Tibial artery (tissue), 4 donors: ENCODE results near the gene LUZP1.

Experiments used
- DNase-seq, 2 donors: peaks; one replicate each; pipeline ENCODE4 v3.0.0-alpha.2; 2019
- H3K27ac ChIP-seq, 2 donors: fragments of 200-600 bp; sonication (generic) in 1 of 2; 1 replicate in 1 of 2; 2 replicates in 1 of 2; pipeline ENCODE4 v1.5.1; 2018 to 2019; ENCODE audit warnings: mild to moderate bottlenecking in 1 of 2
- H3K27me3 ChIP-seq, 2 donors: fragments of 200-600 bp; sonication (generic) in 1 of 2; one replicate each; pipeline versions ENCODE4 v1.5.1 to v1.6.0; 2016 to 2019
- H3K36me3 ChIP-seq, 3 donors: fragments of 200-600 bp; sonication (generic) in 2 of 3; one replicate each; pipeline ENCODE4 v1.5.1; 2016 to 2019; ENCODE audit warnings: mild to moderate bottlenecking in 2 of 3
- H3K4me1 ChIP-seq, 4 donors: fragments of 200-600 bp; sonication (generic) in 2 of 4; 1 replicate in 3 of 4; 2 replicates in 1 of 4; pipeline ENCODE4 v1.5.1; 2016 to 2019
- H3K4me3 ChIP-seq, 2 donors: fragments of 200-600 bp; sonication (generic) in 1 of 2; 1 replicate in 1 of 2; 2 replicates in 1 of 2; pipeline ENCODE4 v1.5.1; 2018 to 2019; ENCODE audit warnings: mild to moderate bottlenecking in 2 of 2
- H3K9me3 ChIP-seq, 3 donors: fragments of 200-600 bp; sonication (generic) in 1 of 3; one replicate each; pipeline ENCODE4 v1.5.1; 2016 to 2019
- intact Hi-C: fragments of 100-400 bp; cut with DNase I; formaldehyde crosslinking; loops from one replicate; pipeline ENCODE4 v1.15.0; 2023; ENCODE audit warnings: low total_unique reads
- TF ChIP-seq, protein P1 (sequence below), 2 experiments: fragments of 200-600 bp in 1 of 2; fragments of 450-650 bp in 1 of 2; IDR thresholded peaks; one replicate each; pipeline ENCODE4 v1.5.1; 2017 to 2019; ENCODE audit warnings: antibody characterized with exemption in 2 of 2, mild to moderate bottlenecking in 1 of 2, moderate library complexity in 1 of 2

LUZP1 gene

DNA sequence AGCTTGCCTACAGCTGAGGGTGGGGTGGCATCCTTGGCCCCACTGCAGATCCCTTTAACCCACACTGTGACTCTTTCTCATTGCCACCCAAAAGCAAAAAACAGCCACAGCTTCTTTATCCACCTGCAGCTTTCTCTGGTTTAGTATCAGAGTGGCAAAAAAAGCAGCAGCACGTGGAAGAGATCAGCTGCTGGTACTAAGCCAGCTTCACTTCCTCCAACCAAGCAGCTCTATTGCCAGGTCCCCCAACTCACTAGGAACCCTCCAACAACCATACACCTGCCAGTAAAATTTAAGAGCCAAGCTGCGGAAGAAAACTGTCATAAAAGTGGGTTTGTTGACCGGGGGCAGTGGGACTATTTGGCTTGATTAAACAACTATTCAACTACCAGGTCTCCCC is 83.0 kb downstream of the LUZP1 start:
- no peaks in the 10 kb centered on the region for H3K9me3 ChIP-seq
- intact Hi-C loops: no loop called here

GRCh38 chr1:23084880-23085279 is 83.8 kb downstream of the LUZP1 start:
- Histone ChIP-seq H3K36me3 (peaks cover 57 to 98% (median 82%) of the 10 kb centered on the region in 3 donors), H3K4me3 (no peak overlapping the region), H3K27ac (no peak overlapping the region), H3K27me3 (no peaks in the 10 kb centered on the region), H3K9me3 (no peaks in the 10 kb centered on the region), H3K4me1 (peaks cover 0 to 6% (median 0%) of the 10 kb centered on the region in 4 donors)
- intact Hi-C loops: no loop called here
- DNase-seq: no peak
- TF ChIP-seq, protein P1, sequence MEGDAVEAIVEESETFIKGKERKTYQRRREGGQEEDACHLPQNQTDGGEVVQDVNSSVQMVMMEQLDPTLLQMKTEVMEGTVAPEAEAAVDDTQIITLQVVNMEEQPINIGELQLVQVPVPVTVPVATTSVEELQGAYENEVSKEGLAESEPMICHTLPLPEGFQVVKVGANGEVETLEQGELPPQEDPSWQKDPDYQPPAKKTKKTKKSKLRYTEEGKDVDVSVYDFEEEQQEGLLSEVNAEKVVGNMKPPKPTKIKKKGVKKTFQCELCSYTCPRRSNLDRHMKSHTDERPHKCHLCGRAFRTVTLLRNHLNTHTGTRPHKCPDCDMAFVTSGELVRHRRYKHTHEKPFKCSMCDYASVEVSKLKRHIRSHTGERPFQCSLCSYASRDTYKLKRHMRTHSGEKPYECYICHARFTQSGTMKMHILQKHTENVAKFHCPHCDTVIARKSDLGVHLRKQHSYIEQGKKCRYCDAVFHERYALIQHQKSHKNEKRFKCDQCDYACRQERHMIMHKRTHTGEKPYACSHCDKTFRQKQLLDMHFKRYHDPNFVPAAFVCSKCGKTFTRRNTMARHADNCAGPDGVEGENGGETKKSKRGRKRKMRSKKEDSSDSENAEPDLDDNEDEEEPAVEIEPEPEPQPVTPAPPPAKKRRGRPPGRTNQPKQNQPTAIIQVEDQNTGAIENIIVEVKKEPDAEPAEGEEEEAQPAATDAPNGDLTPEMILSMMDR (IDR thresholded peaks at IDR 0.05): no peak

More for the DNA sequence above, 83.0 kb downstream of the LUZP1 start:
- TF ChIP-seq, protein P1 (IDR thresholded peaks at IDR 0.05): no peak
- Histone ChIP-seq H3K27me3 (no peaks in the 10 kb centered on the region), H3K27ac (no peak overlapping the region), H3K4me3 (no peak overlapping the region), H3K36me3 (peaks cover 52 to 98% (median 74%) of the 10 kb centered on the region in 3 donors), H3K4me1 (peaks cover 0 to 6% (median 0%) of the 10 kb centered on the region in 4 donors)
- DNase-seq: no peak

- peak in 1 of 2 donors; percentile 78 for DNase-seq
- H3K4me1 ChIP-seq: peaks cover 0 to 6% (median 0%) of the 10 kb centered on the region in 4 donors
- no peak overlapping the region for H3K4me3 ChIP-seq
- H3K36me3 ChIP-seq: peaks cover 62 to 99% (median 90%) of the 10 kb centered on the region in 3 donors
- no peak overlapping the region for H3K27ac ChIP-seq
- intact Hi-C loops: no loop called here
- no peaks in the 10 kb centered on the region for H3K27me3 ChIP-seq
- H3K9me3 ChIP-seq: no peaks in the 10 kb centered on the region
- TF ChIP-seq, protein P1 (IDR thresholded peaks at IDR 0.05): no peak
Observed at GRCh38 chr1:23083714-23084480, 84.8 kb downstream of the LUZP1 start.

- no peak for DNase-seq
- Histone ChIP-seq H3K4me1 (peaks cover 0 to 6% (median 0%) of the 10 kb centered on the region in 4 donors), H3K36me3 (peaks cover 63 to 97% (median 86%) of the 10 kb centered on the region in 3 donors), H3K27ac (no peak overlapping the region), H3K27me3 (no peaks in the 10 kb centered on the region), H3K4me3 (no peak overlapping the region), H3K9me3 (no peaks in the 10 kb centered on the region)
- TF ChIP-seq, protein P1 (IDR thresholded peaks at IDR 0.05): no peak
- intact Hi-C loops: no loop called here
Observed at GRCh38 chr1:23081376-23081775, 87.3 kb downstream of the LUZP1 start.

DNA sequence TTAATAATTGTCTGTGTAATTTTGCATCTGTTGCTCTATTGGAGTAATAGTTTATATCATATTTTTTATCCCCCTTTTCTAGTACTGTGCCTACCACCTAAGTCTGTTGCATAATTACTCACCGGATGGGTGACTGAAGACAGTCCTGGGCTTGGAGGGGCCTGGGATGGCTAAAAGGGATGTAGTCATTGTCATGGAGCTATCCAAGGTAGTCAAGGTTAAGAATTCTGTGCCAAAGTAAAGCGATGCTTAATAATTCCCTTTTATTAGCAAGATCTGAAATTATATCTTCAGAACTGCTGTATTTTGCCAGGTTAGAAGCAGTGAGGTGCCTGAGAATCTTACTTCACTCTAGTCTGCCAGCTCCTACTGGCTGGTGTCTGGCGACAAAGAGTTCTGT is 87.8 kb downstream of the LUZP1 start:
- H3K9me3 ChIP-seq: no peaks in the 10 kb centered on the region
- H3K27ac ChIP-seq: no peak overlapping the region
- no peak for DNase-seq
- no peak overlapping the region for H3K4me3 ChIP-seq
- peaks cover 0 to 6% (median 0%) of the 10 kb centered on the region in 4 donors for H3K4me1 ChIP-seq
- H3K27me3 ChIP-seq: no peaks in the 10 kb centered on the region
- peaks cover 58 to 92% (median 83%) of the 10 kb centered on the region in 3 donors for H3K36me3 ChIP-seq
- intact Hi-C loops: no loop called here
- TF ChIP-seq, protein P1 (IDR thresholded peaks at IDR 0.05): no peak
